ENCODE data around the gene TSPYL1. TPM values are rescaled to one million over a fixed set of nuclear protein-coding genes. Genes with fewer than 3 reads are reported as not detected.

Gene TSPYL1
- total and polyA plus RNA-seq, 9 of the 15 experiments (the other 6 are each of a cell fraction or from before 2014, with no cell fraction given), result 23.1 to 56.8 (median 37.9) TPM

DNA sequence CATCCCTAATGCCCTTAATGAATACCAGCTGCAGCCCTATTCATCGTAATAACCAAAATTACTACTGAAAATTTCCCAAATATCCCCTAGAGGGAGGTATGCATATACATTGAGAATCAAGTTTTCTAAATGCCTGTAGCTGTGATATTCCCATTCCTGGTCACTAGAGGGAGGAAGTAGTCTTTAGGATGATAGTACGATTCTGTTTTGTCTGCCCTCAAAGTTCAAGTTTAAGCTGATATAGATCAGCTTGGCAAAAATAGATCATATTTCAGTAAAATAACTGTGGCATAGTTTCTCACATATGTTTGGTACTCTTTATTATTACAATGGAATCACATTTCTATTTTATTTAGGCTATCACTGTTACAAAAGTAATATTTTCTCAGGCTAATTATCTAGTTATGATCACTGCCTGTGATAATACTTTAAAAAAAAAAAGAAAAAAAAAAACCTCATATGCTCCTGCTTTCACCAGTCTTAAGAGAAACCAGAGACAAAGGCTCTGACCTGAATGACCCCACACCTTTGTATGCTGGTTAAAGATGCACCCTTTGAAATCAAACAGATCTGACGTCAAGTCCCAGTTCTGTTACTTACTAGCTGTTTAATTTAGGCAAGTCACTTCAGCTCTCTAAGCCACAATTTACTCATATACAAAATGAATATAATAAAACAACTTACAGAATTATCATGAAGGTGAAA lies 11.0 kb downstream of the TSPYL1 start (continued):
- TF ChIP-seq JUND (IDR thresholded peaks at IDR 0.05; ENCODE audit: borderline replicate concordance, low read depth, low read length), result peak; percentile 36; the same call in 1 of the 2 replicates
- TF ChIP-seq JUND (tag; IDR thresholded peaks at IDR 0.05; ENCODE audit: borderline replicate concordance, low read depth, low read length), result no peak
- no peak for TF ChIP-seq DDX20 (tag; IDR thresholded peaks at IDR 0.05; ENCODE audit: low read depth)
- TF ChIP-seq, protein P1, sequence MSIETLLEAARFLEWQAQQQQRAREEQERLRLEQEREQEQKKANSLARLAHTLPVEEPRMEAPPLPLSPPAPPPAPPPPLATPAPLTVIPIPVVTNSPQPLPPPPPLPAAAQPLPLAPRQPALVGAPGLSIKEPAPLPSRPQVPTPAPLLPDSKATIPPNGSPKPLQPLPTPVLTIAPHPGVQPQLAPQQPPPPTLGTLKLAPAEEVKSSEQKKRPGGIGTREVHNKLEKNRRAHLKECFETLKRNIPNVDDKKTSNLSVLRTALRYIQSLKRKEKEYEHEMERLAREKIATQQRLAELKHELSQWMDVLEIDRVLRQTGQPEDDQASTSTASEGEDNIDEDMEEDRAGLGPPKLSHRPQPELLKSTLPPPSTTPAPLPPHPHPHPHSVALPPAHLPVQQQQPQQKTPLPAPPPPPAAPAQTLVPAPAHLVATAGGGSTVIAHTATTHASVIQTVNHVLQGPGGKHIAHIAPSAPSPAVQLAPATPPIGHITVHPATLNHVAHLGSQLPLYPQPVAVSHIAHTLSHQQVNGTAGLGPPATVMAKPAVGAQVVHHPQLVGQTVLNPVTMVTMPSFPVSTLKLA (conservative IDR thresholded peaks at IDR 0.05), result no peak
- TF ChIP-seq FOXM1 (IDR thresholded peaks at IDR 0.05; ENCODE audit: low read depth), result peak; percentile 15; the same call in 1 of the 2 replicates
- no peak for TF ChIP-seq FOXM1 (CRISPR knock-in tag; IDR thresholded peaks at IDR 0.05; ENCODE audit: low read depth)
- peak; percentile 59; the same call in 1 of the 2 replicates for TF ChIP-seq SOX6 (IDR thresholded peaks at IDR 0.05)
- TF ChIP-seq CC2D1A (IDR thresholded peaks at IDR 0.05), result peak; percentile 70
- TF ChIP-seq CBX5 (IDR thresholded peaks at IDR 0.05; ENCODE audit: borderline replicate concordance, low read depth), result no peak
- TF ChIP-seq SPI1 (IDR thresholded peaks at IDR 0.05; ENCODE audit: borderline replicate concordance, low read depth, low read length), result 0 out of 2 replicates have a peak, but pooled peaks have one; percentile 37
- peak; percentile 65 for TF ChIP-seq SMC3 (conservative IDR thresholded peaks at IDR 0.05; ENCODE audit: insufficient read depth, low read depth, low read length)
- TF ChIP-seq TOE1 (IDR thresholded peaks at IDR 0.05; ENCODE audit: borderline replicate concordance), result no peak
- TF ChIP-seq TOE1 (CRISPR knock-in tag; IDR thresholded peaks at IDR 0.05; ENCODE audit: borderline replicate concordance, low read depth), result no peak
- TF ChIP-seq, protein P2, sequence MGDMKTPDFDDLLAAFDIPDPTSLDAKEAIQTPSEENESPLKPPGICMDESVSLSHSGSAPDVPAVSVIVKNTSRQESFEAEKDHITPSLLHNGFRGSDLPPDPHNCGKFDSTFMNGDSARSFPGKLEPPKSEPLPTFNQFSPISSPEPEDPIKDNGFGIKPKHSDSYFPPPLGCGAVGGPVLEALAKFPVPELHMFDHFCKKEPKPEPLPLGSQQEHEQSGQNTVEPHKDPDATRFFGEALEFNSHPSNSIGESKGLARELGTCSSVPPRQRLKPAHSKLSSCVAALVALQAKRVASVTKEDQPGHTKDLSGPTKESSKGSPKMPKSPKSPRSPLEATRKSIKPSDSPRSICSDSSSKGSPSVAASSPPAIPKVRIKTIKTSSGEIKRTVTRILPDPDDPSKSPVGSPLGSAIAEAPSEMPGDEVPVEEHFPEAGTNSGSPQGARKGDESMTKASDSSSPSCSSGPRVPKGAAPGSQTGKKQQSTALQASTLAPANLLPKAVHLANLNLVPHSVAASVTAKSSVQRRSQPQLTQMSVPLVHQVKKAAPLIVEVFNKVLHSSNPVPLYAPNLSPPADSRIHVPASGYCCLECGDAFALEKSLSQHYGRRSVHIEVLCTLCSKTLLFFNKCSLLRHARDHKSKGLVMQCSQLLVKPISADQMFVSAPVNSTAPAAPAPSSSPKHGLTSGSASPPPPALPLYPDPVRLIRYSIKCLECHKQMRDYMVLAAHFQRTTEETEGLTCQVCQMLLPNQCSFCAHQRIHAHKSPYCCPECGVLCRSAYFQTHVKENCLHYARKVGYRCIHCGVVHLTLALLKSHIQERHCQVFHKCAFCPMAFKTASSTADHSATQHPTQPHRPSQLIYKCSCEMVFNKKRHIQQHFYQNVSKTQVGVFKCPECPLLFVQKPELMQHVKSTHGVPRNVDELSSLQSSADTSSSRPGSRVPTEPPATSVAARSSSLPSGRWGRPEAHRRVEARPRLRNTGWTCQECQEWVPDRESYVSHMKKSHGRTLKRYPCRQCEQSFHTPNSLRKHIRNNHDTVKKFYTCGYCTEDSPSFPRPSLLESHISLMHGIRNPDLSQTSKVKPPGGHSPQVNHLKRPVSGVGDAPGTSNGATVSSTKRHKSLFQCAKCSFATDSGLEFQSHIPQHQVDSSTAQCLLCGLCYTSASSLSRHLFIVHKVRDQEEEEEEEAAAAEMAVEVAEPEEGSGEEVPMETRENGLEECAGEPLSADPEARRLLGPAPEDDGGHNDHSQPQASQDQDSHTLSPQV (IDR thresholded peaks at IDR 0.05), result 0 out of 2 replicates have a peak, but pooled peaks have one; percentile 31
- peak in 1 of 2 experiments; percentile 47; a peak in 1 of 4 replicates for TF ChIP-seq TEAD1 (CRISPR knock-in tag; IDR thresholded peaks at IDR 0.05)
- TF ChIP-seq GATAD2A (IDR thresholded peaks at IDR 0.05), result no peak
- TF ChIP-seq POLR2H (tag; IDR thresholded peaks at IDR 0.05; ENCODE audit: low read depth), result 0 out of 2 replicates have a peak, but pooled peaks have one; percentile 38
- TF ChIP-seq ARID2 (IDR thresholded peaks at IDR 0.05), result peak; percentile 43; the same call in 1 of the 2 replicates
- peak; percentile 28; the same call in 1 of the 2 replicates for TF ChIP-seq DPF2 (IDR thresholded peaks at IDR 0.05)
- TF ChIP-seq RNF2 (IDR thresholded peaks at IDR 0.05), result no peak
- TF ChIP-seq CXXC5 (CRISPR knock-in tag; IDR thresholded peaks at IDR 0.05), result no peak
- TF ChIP-seq TEAD2 (tag; IDR thresholded peaks at IDR 0.05), result 0 out of 2 replicates have a peak, but pooled peaks have one; percentile 39
- peak; percentile 30; the same call in 1 of the 2 replicates for TF ChIP-seq MTA1 (IDR thresholded peaks at IDR 0.05; ENCODE audit: borderline replicate concordance)
- TF ChIP-seq SNRNP70 (optimal IDR thresholded peaks at IDR 0.05; ENCODE audit: low read depth, low read length), result no peak

All from K562 (cell line).